Thyroid gland (tissue), 4 donors: ENCODE data around the gene PPP1CB. TPM values are rescaled to one million over a fixed set of nuclear protein-coding genes. Genes with fewer than 3 reads are reported as not detected.

Source experiments
- DNase-seq, 2 donors: peaks; one replicate each; pipeline ENCODE4 v3.0.0-alpha.2; 2019
- H3K27ac ChIP-seq, 3 donors: fragments of 200-600 bp; sonication (generic); 1 replicate in 2 of 3; 2 replicates in 1 of 3; pipeline ENCODE4 v1.5.1; 2016 to 2019; ENCODE audit warnings: mild to moderate bottlenecking in 1 of 3, moderate library complexity in 1 of 3
- H3K27me3 ChIP-seq: fragments of 200-600 bp; sonication (generic); one replicate; pipeline ENCODE4 v1.5.1; 2019
- H3K36me3 ChIP-seq, 2 donors: fragments of 200-600 bp; sonication (generic); one replicate each; pipeline ENCODE4 v1.5.1; 2016 to 2019
- H3K4me1 ChIP-seq, 2 donors: fragments of 200-600 bp; sonication (generic); one replicate each; pipeline ENCODE4 v1.5.1; 2017 to 2019
- H3K4me3 ChIP-seq, 3 donors: fragments of 200-600 bp; sonication (generic); replicated peaks in 1 of 3; 1 replicate in 2 of 3; 2 replicates in 1 of 3; pipeline ENCODE4 v1.5.1; 2016; ENCODE audit warnings: mild to moderate bottlenecking in 1 of 3
- H3K9me3 ChIP-seq: fragments of 200-600 bp; sonication (generic); one replicate; pipeline ENCODE4 v1.5.1; 2017
- CTCF ChIP-seq, 6 experiments: fragments of 200-600 bp in 3 of 6; fragments of 450-650 bp in 3 of 6; sonication (generic) in 3 of 6; IDR thresholded peaks; one replicate each; pipeline ENCODE4 v1.5.1; 2016 to 2019; ENCODE audit warnings: antibody characterized with exemption in 6 of 6, mild to moderate bottlenecking in 2 of 6, inconsistent platforms in 1 of 6, moderate library complexity in 1 of 6
- POLR2A ChIP-seq, 2 donors: fragments of 450-650 bp; IDR thresholded peaks; one replicate each; pipeline ENCODE4 v1.6.1; 2017; ENCODE audit warnings: antibody characterized with exemption in 2 of 2, mild to moderate bottlenecking in 2 of 2, moderate library complexity in 1 of 2
- WGBS, 2 donors: methylation state at CpG; one replicate each; pipeline ENCODE4 v1.1.5; 2017; 5-methylcytosine and 5-hydroxymethylcytosine counted together
- intact Hi-C: fragments of 100-400 bp; cut with DNase I; formaldehyde crosslinking; loops from one replicate; pipeline ENCODE4 v1.15.1; 2023
- total RNA-seq, 4 donors: library from RNA; depleted of rRNA; stranded (reverse); fragments of >200 nt; gene quantifications; one replicate each; pipeline ENCODE4 v1.2.3, GENCODE V29; 2016

The PPP1CB gene
- total RNA-seq, 4 donors from 2014 or later, result 142 to 229 (median 199) TPM

- no peak overlapping the region for H3K4me3 ChIP-seq
- intact Hi-C loops, result no loop called here
- peaks cover 5 to 8% of the 10 kb centered on the region in 2 donors for H3K4me1 ChIP-seq
- no peaks in the 10 kb centered on the region for H3K27me3 ChIP-seq
- H3K27ac ChIP-seq, result no peak overlapping the region
- no peak for TF ChIP-seq POLR2A (IDR thresholded peaks at IDR 0.05)
- no peak for TF ChIP-seq CTCF (IDR thresholded peaks at IDR 0.05)
- H3K36me3 ChIP-seq, result no peaks in the 10 kb centered on the region
- H3K9me3 ChIP-seq, result no peaks in the 10 kb centered on the region
- 91 to 95% methylated on average over 3 of the region's 3 CpGs for WGBS, 2 donors
- no peak for DNase-seq
Measured at GRCh38 chr2:28767337-28767736, 15.7 kb downstream of the PPP1CB start.

GRCh38 chr2:28768422-28768821 is 16.8 kb downstream of the PPP1CB start:
- H3K36me3 ChIP-seq, result no peaks in the 10 kb centered on the region
- no peak overlapping the region for H3K27ac ChIP-seq
- H3K4me3 ChIP-seq, result no peak overlapping the region
- no peaks in the 10 kb centered on the region for H3K27me3 ChIP-seq
- no peak for DNase-seq
- TF ChIP-seq CTCF (IDR thresholded peaks at IDR 0.05) (no peak), POLR2A (IDR thresholded peaks at IDR 0.05) (no peak)
- no peaks in the 10 kb centered on the region for H3K9me3 ChIP-seq
- H3K4me1 ChIP-seq, result peaks cover 0 to 10% of the 10 kb centered on the region in 2 donors
- intact Hi-C loops, result no loop called here

GRCh38 chr2:28768952-28769351 is 17.3 kb downstream of the PPP1CB start:
- intact Hi-C loops, result no loop called here
- TF ChIP-seq CTCF (IDR thresholded peaks at IDR 0.05) (no peak), POLR2A (IDR thresholded peaks at IDR 0.05) (no peak)
- DNase-seq, result no peak
- Histone ChIP-seq H3K9me3 (no peaks in the 10 kb centered on the region), H3K27ac (no peak overlapping the region), H3K27me3 (no peaks in the 10 kb centered on the region), H3K4me3 (no peak overlapping the region), H3K36me3 (no peaks in the 10 kb centered on the region), H3K4me1 (peaks cover 3 to 11% of the 10 kb centered on the region in 2 donors)
- WGBS, 2 donors, result 94 to 97% methylated on average over 5 of the region's 5 CpGs

- Histone ChIP-seq H3K27me3 (no peaks in the 10 kb centered on the region), H3K27ac (no peak overlapping the region), H3K4me3 (no peak overlapping the region), H3K9me3 (no peaks in the 10 kb centered on the region), H3K4me1 (peaks cover 17% of the 10 kb centered on the region in 2 donors), H3K36me3 (no peaks in the 10 kb centered on the region)
- TF ChIP-seq CTCF (IDR thresholded peaks at IDR 0.05) (no peak), POLR2A (IDR thresholded peaks at IDR 0.05) (no peak)
- intact Hi-C loops, result no loop called here
- 89 to 94% methylated on average over 2 of the region's 2 CpGs for WGBS, 2 donors
- no peak for DNase-seq
Measured at GRCh38 chr2:28772351-28772750, 20.7 kb downstream of the PPP1CB start.

GRCh38 chr2:28776471-28776870 is 24.8 kb downstream of the PPP1CB start:
- 83 to 92% methylated on average over 6 of the region's 6 CpGs for WGBS, 2 donors
- Histone ChIP-seq H3K4me3 (no peak overlapping the region), H3K9me3 (no peaks in the 10 kb centered on the region), H3K27me3 (no peaks in the 10 kb centered on the region), H3K36me3 (peaks cover 4 to 8% of the 10 kb centered on the region in 2 donors), H3K4me1 (peaks cover 19 to 32% of the 10 kb centered on the region in 2 donors), H3K27ac (no peak overlapping the region)
- TF ChIP-seq POLR2A (IDR thresholded peaks at IDR 0.05), result no peak
- TF ChIP-seq CTCF (IDR thresholded peaks at IDR 0.05), result no peak
- no peak for DNase-seq
- intact Hi-C loops, result no loop called here
